PC-3 (cell line): ENCODE measurements around the gene CHRNB1. TPM values are rescaled to one million over a fixed set of nuclear protein-coding genes. Genes with fewer than 3 reads are reported as not detected.
"Not testable (repeated sequence)": the region's sequence is repeated elsewhere in the genome, so short reads cannot be mapped to it uniquely, and the experiment has no call there.

ENCODE experiments used
- ATAC-seq: fragments of 200-7000 bp; cut with Tn5 transposase; 2 replicates; pipeline ENCODE4 v1.9.1; 2020; ENCODE audit warnings: mild to moderate bottlenecking, moderate library complexity
- BruUV-seq: library from RNA; stranded (reverse); fragments of 400-500 nt; replicated peaks from 2 replicates; lab custom pipeline; 2021; lab: Mats Ljungman, UMichigan
- CTCF ChIA-PET: fragments of 300-600 bp; sonication (Branson Sonifier 250); formaldehyde crosslinking; loops from one replicate; lab custom pipeline; 2022; ENCODE audit warnings: antibody characterized with exemption; lab: Charles Lee
- POLR2A ChIA-PET: fragments of 300-600 bp; sonication (Branson Sonifier 250); formaldehyde crosslinking; loops from one replicate; lab custom pipeline; 2022; ENCODE audit warnings: antibody characterized with exemption; ENCODE audit not compliant: unreplicated experiment; lab: Charles Lee
- DNase-seq: peaks from one replicate; pipeline ENCODE4 v3.0.0-alpha.2; 2015
- H2AFZ ChIP-seq: fragments of 300-600 bp; sonication (generic); 2 replicates; pipeline ENCODE4 v1.6.0; 2016; ENCODE audit warnings: antibody characterized with exemption, low read length
- H3F3A ChIP-seq: fragments of 300-600 bp; sonication (generic); one replicate; pipeline ENCODE4 v1.6.0; 2017; ENCODE audit warnings: antibody characterized with exemption, low read length, control low read depth, mild to moderate bottlenecking; ENCODE audit not compliant: unreplicated experiment
- H3K27ac ChIP-seq: fragments of 300-600 bp; sonication (generic); 2 replicates; pipeline ENCODE4 v1.5.1; 2016; ENCODE audit warnings: mild to moderate bottlenecking, low read length
- H3K27me3 ChIP-seq: fragments of 300-600 bp; sonication (generic); 2 replicates; pipeline ENCODE4 v1.6.1; 2016; ENCODE audit warnings: low read length, mixed read lengths
- H3K36me3 ChIP-seq: fragments of 300-600 bp; sonication (generic); 2 replicates; pipeline ENCODE4 v1.6.1; 2016; ENCODE audit warnings: low read depth, mixed run types, low read length, mixed read lengths
- H3K4me1 ChIP-seq: fragments of 300-600 bp; sonication (generic); 2 replicates; pipeline ENCODE4 v1.5.1; 2016; ENCODE audit warnings: low read length; ENCODE audit not compliant: insufficient read depth
- H3K4me2 ChIP-seq: fragments of 300-600 bp; sonication (generic); 2 replicates; pipeline ENCODE4 v1.6.0; 2016; ENCODE audit warnings: low read length
- H3K4me3 ChIP-seq: fragments of 300-600 bp; sonication (generic); 2 replicates; pipeline ENCODE4 v1.5.1; 2016; ENCODE audit warnings: mild to moderate bottlenecking, low read length, mixed read lengths
- H3K79me2 ChIP-seq: fragments of 300-600 bp; sonication (generic); 2 replicates; pipeline ENCODE4 v1.6.1; 2017; ENCODE audit warnings: low read length, mixed read lengths
- H3K9ac ChIP-seq: fragments of 300-600 bp; sonication (generic); 2 replicates; pipeline ENCODE4 v1.6.0; 2016; ENCODE audit warnings: mild to moderate bottlenecking, low read length
- H3K9me2 ChIP-seq: fragments of 300-600 bp; sonication (generic); replicated peaks from 2 replicates; pipeline ENCODE4 v1.6.1; 2016; ENCODE audit warnings: mixed run types, low read length, mixed read lengths
- H3K9me3 ChIP-seq: fragments of 300-600 bp; sonication (generic); 2 replicates; pipeline ENCODE4 v1.6.1; 2016; ENCODE audit warnings: low read length, mixed read lengths
- H4K20me1 ChIP-seq: fragments of 300-600 bp; sonication (generic); 2 replicates; pipeline ENCODE4 v1.6.1; 2016; ENCODE audit warnings: low read length, mixed read lengths
- CTCF ChIP-seq: fragments of 300-600 bp; sonication (generic); conservative IDR thresholded peaks from 2 replicates; pipeline ENCODE4 v1.5.1; 2017; ENCODE audit warnings: antibody characterized with exemption, low read depth, mild to moderate bottlenecking, low read length
- EZH2 ChIP-seq: fragments of 300-600 bp; sonication (generic); IDR thresholded peaks from one replicate; pipeline ENCODE4 v1.6.1; 2017; ENCODE audit warnings: antibody characterized with exemption, mild to moderate bottlenecking, low read length; ENCODE audit not compliant: unreplicated experiment
- EZH2phosphoT487 ChIP-seq: fragments of 300-600 bp; sonication (generic); IDR thresholded peaks from 2 replicates; pipeline ENCODE4 v1.6.1; 2018; ENCODE audit warnings: mild to moderate bottlenecking, antibody characterized with exemption, low read length, borderline replicate concordance
- intact Hi-C: fragments of 100-400 bp; cut with micrococcal nuclease; formaldehyde crosslinking; loops from 2 replicates; pipeline ENCODE4 v1.9.0; 2023
- total RNA-seq: library from RNA; depleted of rRNA; stranded (reverse); fragments of >200 nt; gene quantifications from 2 replicates; pipeline ENCODE4 v1.2.3, GENCODE V29; 2014

Gene CHRNB1
- total RNA-seq, 1 experiment from 2014 or later = 2.1 TPM

DNA sequence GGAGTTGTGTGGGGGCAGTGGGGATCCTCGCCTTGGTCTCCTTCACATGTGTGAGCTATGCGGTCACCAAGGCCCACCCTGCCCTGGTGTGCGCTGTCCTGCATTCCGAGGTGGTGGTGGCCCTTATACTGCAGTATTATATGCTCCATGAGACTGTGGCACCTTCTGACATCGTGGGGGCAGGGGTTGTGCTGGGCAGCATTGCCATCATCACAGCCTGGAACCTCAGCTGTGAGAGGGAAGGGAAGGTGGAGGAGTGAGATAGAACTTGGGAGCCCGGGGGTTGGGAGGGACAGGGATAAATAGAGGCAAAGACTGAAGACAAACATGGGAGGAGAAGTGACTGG is 37.9 kb downstream of the CHRNB1 start:
- BruUV-seq, H3K9ac ChIP-seq, H2AFZ ChIP-seq, H3K36me3 ChIP-seq, ATAC-seq, POLR2A ChIA-PET, H3K27ac ChIP-seq, H3F3A ChIP-seq, H3K27me3 ChIP-seq, H3K9me2 ChIP-seq, DNase-seq, H3K9me3 ChIP-seq, CTCF ChIA-PET: not testable (repeated sequence)
- Histone ChIP-seq H3K4me3 (peak overlapping the region; percentile 76), H3K4me1 (peaks cover 31% of the 10 kb centered on the region), H3K79me2 (peaks cover 59% of the 10 kb centered on the region), H4K20me1 (peaks cover 24% of the 10 kb centered on the region), H3K4me2 (peak overlapping the region; percentile 99)
- intact Hi-C loops = loop anchor here (5.0 kb wide), 1 partner anchor 220 kb away; the partner anchor contains the start of gene CLDN7

GRCh38 chr17:7483255-7484066 is 38.6 kb downstream of the CHRNB1 start:
- peak overlapping the region; percentile 99 for H3K4me2 ChIP-seq
- CTCF ChIA-PET = interaction anchor here (0.6 kb wide), 2 partner anchors 352 to 1107 kb away, joined by 3 to 4 read pairs; no protein-coding TSS in a partner anchor
- H3F3A ChIP-seq = no peaks in the 10 kb centered on the region
- intact Hi-C loops = loop anchor here (1.0 to 5.0 kb wide), 2 partner anchors 48 to 221 kb away; partner anchors contain the start of genes CLDN7 and TMEM102
- H3K27me3 ChIP-seq = no peaks in the 10 kb centered on the region
- peaks cover 59% of the 10 kb centered on the region for H3K79me2 ChIP-seq
- ATAC-seq (peak; percentile 41), DNase-seq (peak; percentile 76)
- H3K4me1 ChIP-seq = peaks cover 24% of the 10 kb centered on the region
- H3K36me3 ChIP-seq = 0 out of 2 replicates have a peak, but pooled peaks cover 2% of the 10 kb centered on the region
- BruUV-seq = TSS peak; percentile 91
- TF ChIP-seq CTCF (no peak), EZH2phosphoT487 (no peak), EZH2 (no peak)
- peak overlapping the region; percentile 76 for H3K4me3 ChIP-seq
- H3K9me2 ChIP-seq = no peaks in the 10 kb centered on the region
- H2AFZ ChIP-seq = peak overlapping the region; percentile 87
- H4K20me1 ChIP-seq = peaks cover 26% of the 10 kb centered on the region
- POLR2A ChIA-PET = interaction anchor here (0.6 to 0.7 kb wide), 3 partner anchors 10 to 241 kb away, joined by 4 to 11 read pairs (median 6); no protein-coding TSS in a partner anchor
- peak overlapping the region; percentile 97 for H3K9ac ChIP-seq
- H3K9me3 ChIP-seq = no peaks in the 10 kb centered on the region
- peak overlapping the region; percentile 94 for H3K27ac ChIP-seq

- TF ChIP-seq EZH2phosphoT487 (no peak), EZH2 (no peak), CTCF (no peak)
- Histone ChIP-seq H3F3A (no peaks in the 10 kb centered on the region), H3K27me3 (no peaks in the 10 kb centered on the region), H3K36me3 (0 out of 2 replicates have a peak, but pooled peaks cover 2% of the 10 kb centered on the region), H4K20me1 (peaks cover 32% of the 10 kb centered on the region), H3K27ac (peak within 1 kb of the TSS; percentile 94), H3K4me2 (peak within 1 kb of the TSS; percentile 99), H3K9ac (peak within 1 kb of the TSS; percentile 97), H3K9me3 (no peaks in the 10 kb centered on the region), H3K4me3 (peak within 1 kb of the TSS; percentile 76), H2AFZ (peak within 1 kb of the TSS; percentile 87), H3K4me1 (peaks cover 23% of the 10 kb centered on the region), H3K9me2 (no peaks in the 10 kb centered on the region), H3K79me2 (peaks cover 59% of the 10 kb centered on the region)
- ChIA-PET POLR2A (interaction anchor here (0.6 to 0.7 kb wide), 3 partner anchors 11 to 242 kb away, joined by 4 to 11 read pairs (median 6); no protein-coding TSS in a partner anchor), CTCF (interaction anchor here (0.6 kb wide), 2 partner anchors 351 to 1107 kb away, joined by 3 to 4 read pairs; no protein-coding TSS in a partner anchor)
- intact Hi-C loops = loop anchor here (1.0 to 5.0 kb wide), 2 partner anchors 49 to 222 kb away; partner anchors contain the start of genes CLDN7 and TMEM102
- DNase-seq (peak; percentile 96), ATAC-seq (peak; percentile 60)
- BruUV-seq = no TSS peak
These were observed 39.4 kb downstream of the CHRNB1 start, which contains the start of gene POLR2A for GRCh38 chr17:7484067-7484918. Gene POLR2A, plus strand, starts transcription at chr17:7484366.
